NCI-H226 (cell line): ENCODE measurements around the gene RGS9.
"Not testable (repeated sequence)": the region's sequence is repeated elsewhere in the genome, so short reads cannot be mapped to it uniquely, and the experiment has no call there.

Source experiments
- DNase-seq: peaks from one replicate; pipeline ENCODE4 v3.0.0-alpha.2; 2015

RGS9 gene

GRCh38 chr17:65116515-65116914, 20.7 kb upstream of the RGS9 start:
- DNase-seq, result not testable (repeated sequence)

GRCh38 chr17:65117384-65118035, 19.7 kb upstream of the RGS9 start:
- no peak for DNase-seq

- no peak for DNase-seq
Observed at GRCh38 chr17:65121368-65121767, 15.8 kb upstream of the RGS9 start.

- DNase-seq, result no peak
Observed at GRCh38 chr17:65121916-65122806, 15.0 kb upstream of the RGS9 start.

- DNase-seq, result peak; percentile 86
Observed at GRCh38 chr17:65122836-65123756, 14.1 kb upstream of the RGS9 start.

- no peak for DNase-seq
Observed at GRCh38 chr17:65123757-65124675, 13.2 kb upstream of the RGS9 start.

GRCh38 chr17:65130832-65131231, 6.3 kb upstream of the RGS9 start:
- DNase-seq, result no peak

GRCh38 chr17:65131240-65131639, 5.9 kb upstream of the RGS9 start:
- no peak for DNase-seq

- no peak for DNase-seq
Observed at GRCh38 chr17:65131946-65132345, 5.2 kb upstream of the RGS9 start.

- no peak for DNase-seq
Observed at GRCh38 chr17:65134035-65134434, 3.1 kb upstream of the RGS9 start.

- DNase-seq, result no peak
Observed at GRCh38 chr17:65139101-65139764, 2.1 kb downstream of the RGS9 start.

GRCh38 chr17:65142247-65142646, 5.1 kb downstream of the RGS9 start:
- no peak for DNase-seq

GRCh38 chr17:65143889-65144604, 6.9 kb downstream of the RGS9 start:
- DNase-seq, result no peak

GRCh38 chr17:65145743-65146142, 8.6 kb downstream of the RGS9 start:
- DNase-seq, result no peak

- DNase-seq, result no peak
Observed at GRCh38 chr17:65147955-65148354, 10.8 kb downstream of the RGS9 start.

GRCh38 chr17:65154770-65155589, 17.8 kb downstream of the RGS9 start:
- peak; percentile 22 for DNase-seq

- DNase-seq, result no peak
Observed at GRCh38 chr17:65155622-65156021, 18.5 kb downstream of the RGS9 start.

GRCh38 chr17:65156185-65156834, 19.1 kb downstream of the RGS9 start:
- no peak for DNase-seq

- no peak for DNase-seq
Observed at GRCh38 chr17:65156835-65157565, 19.8 kb downstream of the RGS9 start.
